NCI-H1092 treated with DMSO at 0.1 percent for 48 hours (cell line): ENCODE results near the gene TRAF2.

Experiments used
- DNase-seq: peaks from one replicate; lab custom pipeline; 2025; lab: John Stamatoyannopoulos, UW

The TRAF2 gene

GRCh38 chr9:136937186-136938001 is 51.1 kb downstream of the TRAF2 start:
- no peak for DNase-seq

GRCh38 chr9:136939431-136939995 is 53.2 kb downstream of the TRAF2 start:
- no peak for DNase-seq

DNA sequence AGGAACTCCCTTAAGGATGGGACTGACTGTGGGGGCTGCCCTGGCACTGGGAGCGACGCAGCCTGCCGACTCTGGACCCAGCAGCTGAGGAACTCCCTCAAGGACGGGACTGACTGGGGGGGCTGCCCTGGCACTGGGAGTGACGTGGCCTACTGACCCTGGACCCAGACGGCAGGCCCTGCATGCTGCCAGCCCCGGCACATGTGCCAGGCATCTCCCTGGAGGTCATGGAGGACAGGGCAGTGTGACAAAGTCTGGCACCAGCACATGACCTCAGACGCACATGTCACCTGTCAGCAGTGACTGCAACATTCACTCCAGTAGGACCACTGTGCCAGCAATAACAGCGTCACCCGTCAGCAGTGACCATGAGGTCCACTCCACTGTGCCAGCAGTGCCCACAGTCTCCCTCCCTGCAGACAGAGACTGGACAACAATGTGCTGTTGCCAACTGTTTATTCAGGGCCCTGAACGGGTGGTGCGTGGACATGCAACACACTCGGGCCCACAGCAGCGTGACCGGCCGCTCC is 53.7 kb downstream of the TRAF2 start:
- no peak for DNase-seq

- no peak for DNase-seq
These were observed 54.4 kb downstream of the TRAF2 start for GRCh38 chr9:136940526-136941230.

DNA sequence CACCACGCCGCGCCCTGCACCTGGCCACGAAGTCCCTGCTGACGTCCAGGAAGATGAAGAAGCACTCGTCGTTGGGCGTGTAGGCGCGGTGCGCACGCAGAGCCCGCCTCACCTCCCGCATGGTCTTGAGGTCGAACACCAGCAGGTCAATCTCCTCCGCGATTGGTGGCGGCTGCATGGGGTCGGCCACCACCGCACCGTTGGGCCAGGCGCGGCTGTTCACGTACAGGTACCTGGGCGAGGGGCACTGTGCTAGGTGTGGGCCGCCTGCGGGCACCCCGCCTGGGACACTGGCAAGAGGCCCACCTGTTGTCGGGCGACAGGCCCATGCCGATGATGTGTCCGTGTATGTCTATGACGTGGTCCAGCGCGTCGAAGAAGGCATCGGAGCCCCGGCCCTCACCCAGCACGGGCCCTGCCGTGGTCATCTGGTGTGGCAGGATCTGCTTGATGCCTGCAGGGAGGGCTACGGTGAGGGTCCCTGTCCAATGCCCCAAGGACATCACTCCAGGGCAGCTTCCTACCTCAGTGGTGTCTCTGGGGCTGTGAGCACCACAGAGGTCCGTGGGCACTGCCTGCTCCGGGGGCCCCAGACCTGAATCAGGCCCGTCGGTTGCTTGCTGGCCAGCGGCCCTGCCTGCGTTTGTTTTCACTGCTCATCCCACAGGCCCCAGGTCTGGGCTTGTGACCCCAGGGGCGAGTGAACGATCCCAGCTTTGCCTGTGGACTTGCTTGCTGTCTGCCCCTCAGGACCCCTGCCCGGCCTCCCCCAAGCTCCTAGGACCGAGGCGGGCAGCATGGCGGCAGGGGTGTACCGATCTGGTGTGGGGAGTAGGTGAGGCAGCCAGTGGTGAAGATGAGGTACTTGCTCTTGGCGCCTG is 55.2 kb downstream of the TRAF2 start:
- DNase-seq = no peak

DNA sequence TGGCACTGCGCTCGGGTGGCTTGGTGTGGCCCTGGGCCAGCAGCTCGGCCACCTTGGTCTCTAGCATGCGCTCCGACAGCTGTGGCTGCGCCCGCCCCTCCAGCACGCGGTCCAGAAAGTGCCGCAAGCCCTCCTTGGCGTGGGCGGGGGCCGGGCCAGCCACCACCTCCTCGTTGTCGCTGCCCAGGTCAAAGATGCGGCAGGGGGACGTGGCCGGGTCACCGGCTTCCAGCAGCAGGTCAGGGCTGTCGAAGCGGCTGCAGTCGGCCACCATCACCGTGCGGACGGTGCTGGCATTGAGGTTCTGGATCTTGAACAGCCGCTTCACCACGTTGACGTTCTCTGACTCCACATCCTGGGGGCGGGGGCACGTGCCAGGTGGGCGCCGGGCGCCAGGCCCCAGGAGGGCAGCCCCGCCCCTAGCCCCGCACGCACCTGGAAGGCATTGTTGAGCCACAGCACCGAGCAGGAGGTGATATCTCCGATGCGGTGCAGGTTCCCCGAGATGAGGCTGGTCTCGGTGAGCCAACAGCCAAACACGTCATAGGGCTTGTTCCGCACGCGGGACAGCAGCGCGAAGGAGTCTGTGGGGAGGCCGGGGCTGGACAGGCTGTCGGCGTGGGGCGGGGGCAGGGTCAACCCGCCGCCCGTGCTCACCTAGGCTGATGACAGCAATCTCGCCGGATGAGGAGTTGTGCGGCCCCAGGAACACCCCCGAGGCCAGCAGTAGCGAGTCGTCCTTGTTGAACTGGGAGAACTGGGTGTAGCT is 56.0 kb downstream of the TRAF2 start:
- no peak for DNase-seq

DNA sequence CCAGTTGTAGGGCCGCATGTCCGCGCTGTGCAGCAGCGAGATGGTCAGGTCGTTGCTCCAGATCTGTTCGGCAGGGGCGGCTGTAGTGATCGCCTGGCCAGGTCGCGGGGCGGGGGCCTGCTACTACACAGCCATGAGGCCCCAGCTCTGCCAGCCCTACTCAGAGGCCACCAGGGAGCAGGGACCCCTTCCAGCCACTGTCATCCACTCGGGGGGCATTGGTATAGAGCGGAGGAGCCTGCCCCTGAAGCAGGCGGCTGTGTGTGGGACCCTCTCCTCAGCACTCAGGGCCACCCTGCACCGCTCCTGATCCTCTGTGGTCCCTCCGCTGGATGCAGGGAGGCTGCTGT is 56.5 kb downstream of the TRAF2 start:
- DNase-seq = no peak

DNA sequence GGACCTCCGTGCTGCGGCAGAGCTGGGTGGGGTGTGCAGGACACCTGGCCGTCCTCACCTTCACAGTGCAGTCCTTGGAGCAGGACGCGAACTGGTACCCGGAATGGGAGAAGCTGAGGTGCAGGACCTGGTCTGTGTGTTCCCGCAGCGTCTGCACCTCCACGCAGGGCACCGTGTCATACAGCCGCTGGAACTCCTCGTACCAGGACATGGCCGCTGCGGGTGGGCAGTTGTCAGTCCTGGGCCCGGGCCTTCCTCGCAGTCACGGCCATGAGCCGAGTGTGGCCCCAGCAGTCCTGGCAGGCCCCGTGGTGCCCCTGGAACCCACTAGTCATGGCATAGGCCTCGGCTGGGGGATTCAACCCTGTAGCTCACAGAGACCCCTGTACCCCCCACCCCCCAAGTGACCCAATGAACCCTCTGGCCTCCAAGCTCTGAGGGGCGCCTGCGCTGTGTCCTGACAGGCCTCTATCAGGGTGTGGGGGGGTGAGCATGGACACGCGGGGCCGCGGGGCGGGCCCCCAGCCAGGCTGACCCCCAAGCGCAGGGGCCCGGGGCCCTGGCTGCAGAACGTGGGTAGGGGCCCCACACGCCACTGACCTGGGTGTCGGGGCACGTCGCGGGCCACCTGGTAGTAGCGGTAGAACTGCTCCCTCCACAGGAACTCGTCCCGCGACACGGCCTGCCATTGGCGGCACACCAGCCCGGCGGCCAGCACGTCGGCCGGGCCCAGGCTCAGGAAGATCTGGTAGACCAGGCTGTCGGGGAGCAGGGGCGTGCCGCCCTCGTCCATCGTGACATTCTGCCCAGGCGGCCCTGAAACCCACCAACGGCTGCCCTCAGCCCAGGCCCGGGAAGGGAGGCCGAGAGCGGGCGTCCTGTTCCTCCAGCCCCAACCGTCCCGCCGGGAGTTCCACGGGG is 57.2 kb downstream of the TRAF2 start:
- no peak for DNase-seq

DNA sequence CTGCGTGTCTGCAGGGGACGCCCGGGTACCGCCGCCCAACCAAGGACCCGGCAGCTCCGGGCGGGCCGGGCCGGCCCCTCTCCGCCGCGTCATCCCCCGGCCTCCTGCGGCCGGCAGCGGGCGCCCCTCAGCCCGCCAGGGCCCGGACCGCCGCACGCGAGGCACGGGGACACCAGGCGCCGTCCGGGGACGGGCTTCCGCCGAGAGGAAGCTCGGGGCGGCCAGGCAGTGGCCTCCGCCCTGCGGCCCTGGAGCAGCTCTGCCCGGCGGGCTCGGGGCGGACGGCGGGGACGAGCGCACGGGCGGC is 57.8 kb downstream of the TRAF2 start:
- no peak for DNase-seq

DNA sequence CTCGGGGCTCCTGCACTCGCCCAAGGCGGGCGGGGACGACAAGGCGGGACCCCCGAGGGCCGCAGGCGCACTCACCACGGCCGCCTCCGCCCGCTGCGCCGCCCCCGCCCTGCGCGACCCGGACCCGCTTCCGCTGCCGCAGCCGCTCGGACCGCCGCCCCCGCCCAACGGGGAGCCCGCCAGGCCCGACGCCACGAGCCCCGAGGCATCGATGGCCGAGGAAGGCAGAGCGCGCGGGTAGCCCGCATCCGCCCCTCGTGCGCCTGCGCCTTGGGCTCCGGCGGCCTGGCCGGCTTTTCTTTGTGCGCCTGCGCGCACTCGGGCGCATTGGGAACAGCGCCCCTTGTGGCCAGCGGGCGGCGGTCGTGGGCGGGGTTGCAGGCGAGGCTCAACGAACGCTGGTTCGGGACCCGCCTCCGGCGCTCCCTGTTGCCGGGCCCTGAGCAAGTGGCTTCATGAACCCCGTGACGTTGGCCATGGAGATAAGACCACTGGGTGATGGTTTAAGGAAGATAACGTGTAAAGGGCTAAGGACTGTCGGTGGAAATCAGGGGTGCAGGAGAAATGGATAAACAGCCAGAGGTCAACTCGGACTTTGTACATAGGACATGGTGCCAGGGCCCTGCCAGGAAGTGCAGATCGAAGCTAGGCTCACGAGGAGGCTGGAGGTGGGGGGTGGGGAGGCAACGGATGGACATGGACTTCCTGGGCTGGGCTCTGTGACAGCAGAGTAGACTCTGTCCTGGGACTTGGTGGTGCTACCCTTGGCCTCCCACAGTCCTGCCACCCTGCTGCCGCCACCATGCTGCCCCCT is 58.4 kb downstream of the TRAF2 start, which contains the start of the genes C8G and FBXW5:
C8G (plus strand) TSS at position 725 of the 814 bp plus-strand sequence; CDS start at position 803, 78 bp downstream.
FBXW5 (minus strand) TSS at position 220 of the 814 bp plus-strand sequence. CDS start 655 bp downstream, outside the sequence.
- peak; percentile 90 for DNase-seq

DNA sequence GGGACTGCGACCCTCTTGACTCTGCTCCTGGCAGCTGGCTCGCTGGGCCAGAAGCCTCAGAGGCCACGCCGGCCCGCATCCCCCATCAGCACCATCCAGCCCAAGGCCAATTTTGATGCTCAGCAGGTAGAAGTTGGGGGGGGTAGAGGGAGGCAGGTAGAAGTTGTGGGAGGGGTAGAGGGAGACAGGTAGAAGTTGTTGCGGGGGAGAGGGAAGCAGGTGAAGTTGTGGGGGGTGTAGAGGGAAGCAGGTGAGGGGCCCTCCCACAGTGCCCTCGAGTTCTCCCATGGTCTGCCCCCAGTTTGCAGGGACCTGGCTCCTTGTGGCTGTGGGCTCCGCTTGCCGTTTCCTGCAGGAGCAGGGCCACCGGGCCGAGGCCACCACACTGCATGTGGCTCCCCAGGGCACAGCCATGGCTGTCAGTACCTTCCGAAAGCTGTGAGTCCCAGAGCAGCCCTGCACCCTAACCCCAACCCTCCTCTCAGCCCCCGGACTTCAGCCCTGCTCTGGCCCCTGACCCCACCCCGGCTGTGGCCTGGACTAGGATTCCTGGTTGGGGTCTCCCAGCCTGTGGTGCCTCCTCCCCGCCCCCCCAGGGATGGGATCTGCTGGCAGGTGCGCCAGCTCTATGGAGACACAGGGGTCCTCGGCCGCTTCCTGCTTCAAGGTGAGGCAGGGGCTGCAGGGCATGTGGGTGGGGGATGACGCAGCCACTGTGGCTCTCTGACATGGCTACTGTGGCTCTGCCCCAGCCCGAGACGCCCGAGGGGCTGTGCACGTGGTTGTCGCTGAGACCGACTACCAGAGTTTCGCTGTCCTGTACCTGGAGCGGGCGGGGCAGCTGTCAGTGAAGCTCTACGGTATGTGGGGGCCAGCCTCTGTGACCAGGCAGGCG is 59.3 kb downstream of the TRAF2 start:
- DNase-seq = no peak

GRCh38 chr9:136946228-136947027 is 60.1 kb downstream of the TRAF2 start:
- DNase-seq = no peak

DNA sequence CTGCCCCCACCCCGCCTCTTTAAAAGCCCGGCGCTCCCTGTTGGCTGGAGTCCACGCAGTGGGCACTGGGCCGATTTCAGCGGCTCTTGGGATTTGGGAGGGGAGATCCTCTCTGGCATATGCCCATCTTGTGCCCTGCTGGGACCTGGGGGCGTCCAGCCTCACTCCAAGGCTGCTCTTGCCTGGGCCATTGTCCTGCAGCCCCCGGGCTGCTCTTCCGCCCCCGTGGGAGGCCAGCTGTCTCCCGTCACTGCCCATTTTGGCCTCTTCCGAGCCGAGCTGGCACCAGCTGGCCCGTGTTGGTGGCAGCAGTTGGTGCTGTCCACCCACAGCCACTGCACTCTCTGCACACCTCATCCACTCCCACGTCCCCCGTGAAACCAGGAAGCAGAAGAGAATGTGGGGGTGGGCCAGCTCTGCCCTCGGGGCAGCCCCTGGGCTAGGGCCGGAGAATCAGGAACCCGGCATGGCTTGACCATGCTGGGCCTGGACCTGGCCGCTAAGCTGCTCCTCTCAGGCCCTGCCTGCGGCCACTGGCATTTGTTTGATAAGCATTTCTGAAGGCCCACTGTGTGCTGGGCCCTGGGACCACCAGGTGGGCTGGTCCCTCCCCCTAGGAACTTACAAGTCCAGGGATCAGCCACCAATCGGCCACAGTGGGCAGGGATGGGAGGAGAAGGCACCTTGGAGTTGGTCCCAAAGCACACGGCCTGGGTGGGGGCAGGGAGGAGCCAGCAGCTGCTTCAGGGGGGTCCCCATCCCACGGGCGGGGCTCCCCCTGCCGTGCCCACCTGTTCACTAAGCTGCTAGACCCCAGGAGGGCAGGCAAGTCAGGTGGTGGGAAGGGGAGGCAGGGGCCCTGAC is 60.9 kb downstream of the TRAF2 start:
- no peak for DNase-seq

DNA sequence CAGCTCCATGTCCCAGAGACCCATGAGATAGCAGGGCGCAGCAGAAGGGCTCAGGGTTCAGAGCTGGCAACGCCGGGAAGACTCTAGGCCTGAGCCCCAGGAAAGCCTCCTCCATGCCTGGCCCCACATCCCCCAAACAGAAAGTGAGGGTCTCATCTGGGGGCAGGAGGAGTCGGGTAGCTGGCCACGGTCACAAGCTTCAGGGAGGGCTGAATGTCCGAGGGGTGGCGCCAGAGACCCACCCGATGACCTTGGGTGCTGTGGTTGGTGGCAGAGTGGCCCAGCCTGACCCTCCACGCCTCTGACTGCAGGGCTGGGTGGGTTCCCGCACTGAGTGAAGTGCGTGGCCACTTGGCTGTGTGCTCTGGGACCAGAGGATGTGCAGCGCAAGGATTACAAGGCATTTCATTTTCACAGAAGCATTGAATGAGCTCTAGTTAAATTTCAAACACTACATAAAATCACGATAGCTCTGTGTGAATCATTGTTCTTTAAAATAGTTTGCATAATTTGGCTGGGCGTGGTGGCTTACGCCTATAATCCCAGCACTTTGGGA is 61.7 kb downstream of the TRAF2 start:
- DNase-seq = peak; percentile 30

- DNase-seq = peak; percentile 63
These were observed 63.0 kb downstream of the TRAF2 start for GRCh38 chr9:136949239-136949816.
